ENCODE measurements around the gene PRTN3.
"Not testable (repeated sequence)": the region's sequence is repeated elsewhere in the genome, so short reads cannot be mapped to it uniquely, and the experiment has no call there.

GRCh38 chr19:891421-892200, 50.8 kb downstream of the PRTN3 start:
- TF ChIP-seq POLR2AphosphoS5 (IDR thresholded peaks at IDR 0.05; ENCODE audit: low read depth, low read length); TAF1 (IDR thresholded peaks at IDR 0.05; ENCODE audit: low read depth, low read length); POLR2A (IDR thresholded peaks at IDR 0.05; ENCODE audit: low read depth, low read length); PAX5 (IDR thresholded peaks at IDR 0.05; ENCODE audit: insufficient read depth, low read length, severe bottlenecking); SPI1 (IDR thresholded peaks at IDR 0.05; ENCODE audit: low read depth, low read length); POU2F2 (IDR thresholded peaks at IDR 0.05; ENCODE audit: low read depth, low read length): not testable (repeated sequence)

Data from GM12891 (cell line).